ENCODE measurements around the gene SRPK1.
A peak's percentile ranks its signal among the peaks of the same experiment; 100 is the strongest.
"Not testable (repeated sequence)": the region's sequence is repeated elsewhere in the genome, so short reads cannot be mapped to it uniquely, and the experiment has no call there.

SRPK1 gene

DNA sequence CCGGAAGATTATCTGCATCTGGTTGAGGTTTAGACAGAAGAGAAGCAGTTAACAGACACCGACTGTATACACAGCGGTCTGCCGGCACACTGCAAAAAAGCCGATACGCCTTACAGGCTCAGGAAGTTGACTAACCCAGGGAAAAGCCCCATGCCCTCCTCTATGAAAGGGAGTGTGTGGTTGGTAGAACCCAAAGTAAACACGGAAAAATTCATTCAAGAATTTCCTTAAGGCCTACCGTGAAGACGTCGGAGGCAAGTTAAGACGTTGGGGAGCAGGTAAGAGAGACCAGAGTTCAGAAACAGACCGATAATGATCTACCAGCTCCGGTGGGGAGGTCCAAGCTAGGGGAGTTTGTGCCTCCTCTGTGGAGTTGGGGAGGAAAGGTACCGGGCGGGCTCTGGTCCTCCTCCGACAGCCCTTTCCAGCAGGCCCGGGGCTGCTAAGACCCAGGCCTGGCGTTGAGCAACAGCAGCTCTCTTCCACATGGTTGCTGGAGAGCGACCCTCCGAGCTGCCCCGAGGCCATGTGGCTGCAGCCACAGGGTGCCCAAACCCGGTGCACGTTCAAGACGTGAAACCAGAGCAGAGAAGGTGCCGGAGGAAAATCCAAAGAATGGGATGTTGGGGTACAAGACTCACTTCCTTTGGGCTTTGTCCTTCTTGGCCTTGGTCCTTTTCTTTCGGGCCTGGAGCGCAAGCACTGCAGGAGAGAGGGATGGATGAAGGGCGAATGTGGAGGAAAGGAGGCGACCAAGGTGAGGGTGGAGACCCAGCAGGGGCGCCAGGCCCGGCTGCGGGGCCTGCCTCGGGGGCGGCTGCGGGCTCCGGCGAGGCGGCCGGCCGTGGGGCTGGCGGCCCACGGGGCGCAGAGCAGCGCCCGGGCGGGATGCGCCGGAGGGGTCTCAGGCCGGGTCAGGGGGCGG is 809 bp downstream of the SRPK1 start:
- H4K91ac ChIP-seq (ENCODE audit: low read depth, low read length, poor library complexity), result no peak overlapping the region
- H2BK120ac ChIP-seq (ENCODE audit: low read depth, low read length), result no peak overlapping the region
- peak overlapping the region; percentile 32 for H3K14ac ChIP-seq (ENCODE audit: low read length)
- H3K27ac ChIP-seq (replicated peaks; ENCODE audit: low read length), result peak overlapping the region; percentile 7
- H3K4me2 ChIP-seq (ENCODE audit: insufficient read depth, low read length, poor library complexity, severe bottlenecking), result peak overlapping the region; percentile 59
- peaks cover 6% of the 10 kb centered on the region for H3K79me1 ChIP-seq (ENCODE audit: low read depth, low read length)
- H3K9me3 ChIP-seq (replicated peaks in 1 of 2; ENCODE audit: control insufficient read depth in 2 of 2, insufficient read depth in 1 of 2, low read depth in 1 of 2, low read length in 2 of 2), result no peaks in the 10 kb centered on the region
- H3K18ac ChIP-seq (ENCODE audit: low read length), result peak overlapping the region; percentile 70
- peak; percentile 21 for DNase-seq (ENCODE audit: low spot score)
- peaks cover 2 to 28% of the 10 kb centered on the region in 2 donors for H3K36me3 ChIP-seq (replicated peaks in 1 of 2; ENCODE audit: control insufficient read depth in 2 of 2, insufficient read depth in 2 of 2, low read length in 2 of 2)
- H2BK5ac ChIP-seq (ENCODE audit: low read length), result no peak overlapping the region
- peak overlapping the region; percentile 6 for H3K23ac ChIP-seq (ENCODE audit: low read depth, low read length, poor library complexity)
- peak overlapping the region; percentile 70 to 87 for H3K4me3 ChIP-seq (ENCODE audit: low read length in 2 of 2)
- no peak overlapping the region for H2BK12ac ChIP-seq (ENCODE audit: low read length)
- H2AK5ac ChIP-seq (ENCODE audit: low read depth, low read length), result no peak overlapping the region
- no peak overlapping the region for H4K8ac ChIP-seq (ENCODE audit: low read depth, low read length)
- peaks cover 2 to 10% of the 10 kb centered on the region in 2 donors for H3K4me1 ChIP-seq (ENCODE audit: control insufficient read depth in 2 of 2, insufficient read depth in 1 of 2, low read depth in 1 of 2, low read length in 2 of 2)
- H3K9ac ChIP-seq (ENCODE audit: low read depth, low read length, poor library complexity), result peak overlapping the region; percentile 85
- WGBS, 2 donors (ENCODE audit: extremely low coverage in 2 of 2, insufficient read length in 2 of 2, insufficient replicate concordance in 1 of 2), result no CpG with 5 or more reads among the region's 50 CpGs
- no peaks in the 10 kb centered on the region for H3K27me3 ChIP-seq (ENCODE audit: control insufficient read depth in 3 of 3, insufficient read depth in 3 of 3, low read depth in 1 of 3, low read length in 3 of 3)
- no peak overlapping the region for H2BK15ac ChIP-seq (ENCODE audit: low read length)
- peak overlapping the region; percentile 71 for H2AFZ ChIP-seq (ENCODE audit: low read length)
- H3K4ac ChIP-seq (ENCODE audit: low read length), result no peak overlapping the region

DNA sequence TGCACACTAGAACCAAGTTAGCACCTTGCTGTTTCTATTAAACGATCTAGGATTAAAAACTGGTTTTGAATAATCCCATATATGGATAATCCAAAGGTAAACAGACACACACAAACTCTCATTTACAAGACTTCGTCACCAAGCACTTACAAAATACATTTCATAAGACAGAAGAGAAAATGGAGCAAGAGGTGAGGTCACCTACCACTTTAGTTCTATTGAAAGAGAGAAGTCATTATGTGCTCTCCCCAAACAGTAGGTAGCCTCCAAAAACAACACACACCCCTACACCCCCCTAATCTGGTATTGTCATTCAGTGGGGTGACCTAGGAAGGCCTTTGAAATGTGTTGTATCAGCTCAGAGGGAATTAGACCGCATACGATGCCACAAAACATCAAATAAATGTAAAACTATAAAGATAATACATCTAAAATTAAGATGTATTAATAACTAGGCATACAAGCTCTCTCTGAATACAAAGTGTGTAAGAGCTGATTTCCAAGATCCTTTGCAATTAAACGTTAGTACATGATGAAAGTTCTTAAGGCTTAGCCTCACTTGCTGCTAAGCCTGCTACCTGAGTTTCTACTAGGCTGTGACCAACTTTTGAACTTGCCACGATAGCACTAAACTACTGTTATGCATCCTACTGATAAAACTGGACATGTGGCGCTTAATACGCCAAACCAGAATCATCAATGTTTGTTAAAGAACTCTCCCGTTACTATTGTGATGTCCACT is 1.6 kb downstream of the SRPK1 start:
- no peak overlapping the region for H3K4ac ChIP-seq (ENCODE audit: low read length)
- no peak overlapping the region for H2AK5ac ChIP-seq (ENCODE audit: low read depth, low read length)
- peaks cover 3 to 37% of the 10 kb centered on the region in 2 donors for H3K36me3 ChIP-seq (replicated peaks in 1 of 2; ENCODE audit: control insufficient read depth in 2 of 2, insufficient read depth in 2 of 2, low read length in 2 of 2)
- peaks cover 2 to 10% of the 10 kb centered on the region in 2 donors for H3K4me1 ChIP-seq (ENCODE audit: control insufficient read depth in 2 of 2, insufficient read depth in 1 of 2, low read depth in 1 of 2, low read length in 2 of 2)
- no CpG with 5 or more reads among the region's 9 CpGs for WGBS, 2 donors (ENCODE audit: extremely low coverage in 2 of 2, insufficient read length in 2 of 2, insufficient replicate concordance in 1 of 2)
- H4K91ac ChIP-seq (ENCODE audit: low read depth, low read length, poor library complexity), result no peak overlapping the region
- H4K8ac ChIP-seq (ENCODE audit: low read depth, low read length), result no peak overlapping the region
- no peak overlapping the region for H2BK12ac ChIP-seq (ENCODE audit: low read length)
- H3K14ac ChIP-seq (ENCODE audit: low read length), result no peak overlapping the region
- no peak overlapping the region for H3K27ac ChIP-seq (replicated peaks; ENCODE audit: low read length)
- no peak overlapping the region for H3K18ac ChIP-seq (ENCODE audit: low read length)
- DNase-seq (ENCODE audit: low spot score), result no peak
- no peak overlapping the region for H3K23ac ChIP-seq (ENCODE audit: low read depth, low read length, poor library complexity)
- no peak overlapping the region for H2BK120ac ChIP-seq (ENCODE audit: low read depth, low read length)
- peaks cover 6% of the 10 kb centered on the region for H3K79me1 ChIP-seq (ENCODE audit: low read depth, low read length)
- H3K9me3 ChIP-seq (replicated peaks in 1 of 2; ENCODE audit: control insufficient read depth in 2 of 2, insufficient read depth in 1 of 2, low read depth in 1 of 2, low read length in 2 of 2), result no peaks in the 10 kb centered on the region
- H3K27me3 ChIP-seq (ENCODE audit: control insufficient read depth in 3 of 3, insufficient read depth in 3 of 3, low read depth in 1 of 3, low read length in 3 of 3), result no peaks in the 10 kb centered on the region
- no peak overlapping the region for H2BK5ac ChIP-seq (ENCODE audit: low read length)
- peak overlapping the region; percentile 70 to 87 for H3K4me3 ChIP-seq (ENCODE audit: low read length in 2 of 2)
- peak overlapping the region; percentile 59 for H3K4me2 ChIP-seq (ENCODE audit: insufficient read depth, low read length, poor library complexity, severe bottlenecking)
- H2BK15ac ChIP-seq (ENCODE audit: low read length), result no peak overlapping the region
- peak overlapping the region; percentile 85 for H3K9ac ChIP-seq (ENCODE audit: low read depth, low read length, poor library complexity)
- no peak overlapping the region for H2AFZ ChIP-seq (ENCODE audit: low read length)

DNA sequence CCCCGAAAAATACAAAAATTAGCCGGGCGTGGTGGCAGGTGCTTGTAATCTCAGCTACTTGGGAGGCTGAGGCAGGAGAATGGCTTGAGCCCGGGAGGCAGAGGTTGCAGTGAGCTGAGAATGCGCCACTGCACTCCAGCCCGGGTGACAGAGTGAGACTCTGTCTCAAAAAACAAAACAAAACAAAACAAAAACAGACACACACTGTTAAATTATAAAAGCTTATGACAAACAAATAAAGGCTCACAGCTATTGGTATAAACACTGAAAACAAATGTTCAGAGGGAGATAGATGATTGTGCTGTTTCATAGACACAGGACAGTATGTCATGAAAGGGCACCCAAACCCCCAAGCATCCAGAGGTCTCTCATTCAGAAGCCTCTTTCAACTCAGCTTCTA is 4.0 kb downstream of the SRPK1 start:
- H2BK15ac ChIP-seq (ENCODE audit: low read length); H2BK12ac ChIP-seq (ENCODE audit: low read length); H2AFZ ChIP-seq (ENCODE audit: low read length); H3K4me2 ChIP-seq (ENCODE audit: insufficient read depth, low read length, poor library complexity, severe bottlenecking); H3K79me1 ChIP-seq (ENCODE audit: low read depth, low read length); H3K27ac ChIP-seq (replicated peaks; ENCODE audit: low read length); DNase-seq (ENCODE audit: low spot score); H4K8ac ChIP-seq (ENCODE audit: low read depth, low read length); H3K9ac ChIP-seq (ENCODE audit: low read depth, low read length, poor library complexity); H4K91ac ChIP-seq (ENCODE audit: low read depth, low read length, poor library complexity); H2AK5ac ChIP-seq (ENCODE audit: low read depth, low read length); H2BK5ac ChIP-seq (ENCODE audit: low read length); H3K14ac ChIP-seq (ENCODE audit: low read length); H3K4me1 ChIP-seq (ENCODE audit: control insufficient read depth in 2 of 2, insufficient read depth in 1 of 2, low read depth in 1 of 2, low read length in 2 of 2); H3K4me3 ChIP-seq (ENCODE audit: low read length in 2 of 2); H3K4ac ChIP-seq (ENCODE audit: low read length); H2BK120ac ChIP-seq (ENCODE audit: low read depth, low read length); H3K23ac ChIP-seq (ENCODE audit: low read depth, low read length, poor library complexity); H3K27me3 ChIP-seq (ENCODE audit: control insufficient read depth in 3 of 3, insufficient read depth in 3 of 3, low read depth in 1 of 3, low read length in 3 of 3); H3K18ac ChIP-seq (ENCODE audit: low read length): not testable (repeated sequence)
- no CpG with 5 or more reads among the region's 6 CpGs for WGBS, 2 donors (ENCODE audit: extremely low coverage in 2 of 2, insufficient read length in 2 of 2, insufficient replicate concordance in 1 of 2)
- Histone ChIP-seq H3K9me3 (replicated peaks in 1 of 2; ENCODE audit: control insufficient read depth in 2 of 2, insufficient read depth in 1 of 2, low read depth in 1 of 2, low read length in 2 of 2) (peaks cover under 1 to 13% of the 10 kb centered on the region in 2 donors), H3K36me3 (replicated peaks in 1 of 2; ENCODE audit: control insufficient read depth in 2 of 2, insufficient read depth in 2 of 2, low read length in 2 of 2) (peaks cover 14 to 56% of the 10 kb centered on the region in 2 donors)

DNA sequence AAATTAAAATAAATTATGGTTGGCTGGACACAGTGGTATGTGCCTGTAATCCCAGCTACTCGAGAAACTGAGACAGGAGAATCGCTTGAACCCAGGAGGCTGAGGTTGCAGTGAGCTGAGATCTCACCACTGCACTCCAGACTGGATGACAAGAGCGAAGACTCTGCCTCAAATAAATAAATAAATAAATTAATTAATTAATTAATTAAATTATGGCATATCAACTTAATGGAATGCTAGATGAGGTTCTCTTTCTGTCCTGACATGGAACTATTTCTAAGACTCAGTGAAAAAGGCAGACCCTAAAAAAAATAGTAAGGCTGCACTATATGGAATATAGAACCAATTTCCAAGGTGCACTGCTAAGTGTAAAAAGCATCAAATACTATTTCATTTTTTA is 4.8 kb downstream of the SRPK1 start:
- no peak overlapping the region for H3K4me3 ChIP-seq (ENCODE audit: low read length in 2 of 2)
- H3K4me2 ChIP-seq (ENCODE audit: insufficient read depth, low read length, poor library complexity, severe bottlenecking), result no peak overlapping the region
- H3K14ac ChIP-seq (ENCODE audit: low read length), result no peak overlapping the region
- no peak overlapping the region for H2BK15ac ChIP-seq (ENCODE audit: low read length)
- H3K23ac ChIP-seq (ENCODE audit: low read depth, low read length, poor library complexity), result no peak overlapping the region
- WGBS, 2 donors (ENCODE audit: extremely low coverage in 2 of 2, insufficient read length in 2 of 2, insufficient replicate concordance in 1 of 2), result no CpG with 5 or more reads among the region's 3 CpGs
- H2AFZ ChIP-seq (ENCODE audit: low read length), result no peak overlapping the region
- DNase-seq (ENCODE audit: low spot score), result no peak
- no peak overlapping the region for H4K91ac ChIP-seq (ENCODE audit: low read depth, low read length, poor library complexity)
- no peak overlapping the region for H3K9ac ChIP-seq (ENCODE audit: low read depth, low read length, poor library complexity)
- no peak overlapping the region for H2BK120ac ChIP-seq (ENCODE audit: low read depth, low read length)
- H3K18ac ChIP-seq (ENCODE audit: low read length), result no peak overlapping the region
- H3K9me3 ChIP-seq (replicated peaks in 1 of 2; ENCODE audit: control insufficient read depth in 2 of 2, insufficient read depth in 1 of 2, low read depth in 1 of 2, low read length in 2 of 2), result peaks cover 3 to 21% of the 10 kb centered on the region in 2 donors
- no peak overlapping the region for H4K8ac ChIP-seq (ENCODE audit: low read depth, low read length)
- H2BK12ac ChIP-seq (ENCODE audit: low read length), result no peak overlapping the region
- no peaks in the 10 kb centered on the region for H3K27me3 ChIP-seq (ENCODE audit: control insufficient read depth in 3 of 3, insufficient read depth in 3 of 3, low read depth in 1 of 3, low read length in 3 of 3)
- peaks cover 15 to 64% of the 10 kb centered on the region in 2 donors for H3K36me3 ChIP-seq (replicated peaks in 1 of 2; ENCODE audit: control insufficient read depth in 2 of 2, insufficient read depth in 2 of 2, low read length in 2 of 2)
- no peak overlapping the region for H2AK5ac ChIP-seq (ENCODE audit: low read depth, low read length)
- H2BK5ac ChIP-seq (ENCODE audit: low read length), result no peak overlapping the region
- peaks cover 0 to 8% of the 10 kb centered on the region in 2 donors for H3K4me1 ChIP-seq (ENCODE audit: control insufficient read depth in 2 of 2, insufficient read depth in 1 of 2, low read depth in 1 of 2, low read length in 2 of 2)
- no peak overlapping the region for H3K4ac ChIP-seq (ENCODE audit: low read length)
- H3K27ac ChIP-seq (replicated peaks; ENCODE audit: low read length), result no peak overlapping the region
- peaks cover 10% of the 10 kb centered on the region for H3K79me1 ChIP-seq (ENCODE audit: low read depth, low read length)

All from neuronal stem cell (in vitro differentiated cells).